ENCODE data around the gene EIF3F.
"Not testable (repeated sequence)": the region's sequence is repeated elsewhere in the genome, so short reads cannot be mapped to it uniquely, and the experiment has no call there.

EIF3F gene

GRCh38 chr11:7983832-7984590, 3.1 kb upstream of the EIF3F start:
- FAIRE-seq = no peak
- DNase-seq (ENCODE audit: low spot score) = no peak

- not testable (repeated sequence) for FAIRE-seq; DNase-seq (ENCODE audit: low spot score)
Measured at GRCh38 chr11:7987560-7987883, 385 bp downstream of the EIF3F start.

DNA sequence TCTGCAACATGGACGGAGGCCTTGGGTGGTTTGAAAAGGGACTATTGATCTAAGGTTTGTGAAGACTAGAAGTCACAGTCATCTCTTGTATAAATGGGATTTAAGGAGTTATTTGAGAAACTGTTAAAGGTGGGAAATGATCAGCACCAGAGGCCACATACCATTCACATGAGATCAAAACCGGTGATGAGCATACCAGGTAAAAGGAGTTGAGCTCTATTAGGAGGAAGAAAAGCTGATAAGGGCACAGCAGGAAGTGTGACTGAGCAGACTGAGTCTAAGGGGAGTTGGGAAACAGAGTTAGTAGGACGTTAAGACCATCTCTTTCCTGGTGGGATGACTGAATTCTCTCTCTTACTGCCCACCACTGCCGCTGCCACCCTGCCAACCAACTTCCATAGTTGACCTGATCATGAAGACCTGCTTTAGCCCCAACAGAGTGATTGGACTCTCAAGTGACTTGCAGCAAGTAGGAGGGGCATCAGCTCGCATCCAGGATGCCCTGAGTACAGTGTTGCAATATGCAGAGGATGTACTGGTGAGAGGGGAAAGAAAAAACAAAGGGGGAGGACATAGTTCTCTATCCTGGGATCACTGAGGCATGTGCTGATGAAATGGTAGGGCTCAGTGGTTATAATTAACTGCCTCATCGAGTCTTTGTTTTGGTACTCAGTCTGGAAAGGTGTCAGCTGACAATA, 7.6 kb downstream of the EIF3F start:
- DNase-seq (ENCODE audit: low spot score) = no peak
- no peak for FAIRE-seq

- DNase-seq (ENCODE audit: low spot score) (no peak), FAIRE-seq (no peak)
Measured at GRCh38 chr11:7999795-8000194, 12.7 kb downstream of the EIF3F start.

GRCh38 chr11:8000390-8000789, 13.3 kb downstream of the EIF3F start:
- DNase-seq (ENCODE audit: low spot score) (no peak), FAIRE-seq (no peak)

DNA sequence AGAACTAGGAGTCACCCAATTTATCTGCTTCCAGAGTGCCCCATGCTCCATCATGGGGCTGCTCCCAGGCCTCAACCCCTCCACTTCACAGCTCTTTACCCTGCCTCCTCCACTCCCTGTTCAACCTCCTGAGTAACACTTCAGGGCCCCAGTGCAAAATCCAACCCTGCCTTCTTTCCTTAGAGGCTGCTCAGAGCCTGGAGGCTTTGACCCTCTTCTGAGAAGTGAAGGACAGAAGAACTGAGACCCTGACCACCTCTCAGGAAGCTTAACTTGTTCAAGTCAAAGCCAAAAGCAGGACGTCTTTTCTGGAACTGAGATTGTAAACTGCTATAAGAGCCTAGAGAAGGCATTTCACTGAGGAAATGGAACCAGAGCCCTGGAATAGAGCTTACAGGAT, 15.5 kb downstream of the EIF3F start:
- FAIRE-seq (no peak), DNase-seq (ENCODE audit: low spot score) (no peak)

DNA sequence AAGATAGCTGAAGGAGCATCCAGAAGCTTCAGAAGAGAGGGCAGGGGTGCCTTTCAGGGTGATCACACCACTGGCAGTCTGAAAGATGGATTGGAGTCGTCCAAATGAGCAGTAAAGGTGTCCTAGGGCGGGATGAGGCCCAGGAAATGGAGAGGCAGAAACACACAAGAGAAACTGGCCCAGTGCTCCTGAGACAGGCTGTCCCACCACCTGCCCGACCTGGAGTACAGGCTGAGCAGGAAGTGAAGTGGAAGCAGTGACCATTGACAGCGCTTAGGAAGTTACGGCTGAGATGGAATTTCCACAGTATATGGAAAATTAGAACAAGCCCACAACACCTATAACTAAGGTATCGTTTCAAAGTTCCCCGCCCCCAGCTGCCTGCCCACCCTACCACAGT, 16.1 kb downstream of the EIF3F start:
- DNase-seq (ENCODE audit: low spot score) = no peak
- no peak for FAIRE-seq

DNA sequence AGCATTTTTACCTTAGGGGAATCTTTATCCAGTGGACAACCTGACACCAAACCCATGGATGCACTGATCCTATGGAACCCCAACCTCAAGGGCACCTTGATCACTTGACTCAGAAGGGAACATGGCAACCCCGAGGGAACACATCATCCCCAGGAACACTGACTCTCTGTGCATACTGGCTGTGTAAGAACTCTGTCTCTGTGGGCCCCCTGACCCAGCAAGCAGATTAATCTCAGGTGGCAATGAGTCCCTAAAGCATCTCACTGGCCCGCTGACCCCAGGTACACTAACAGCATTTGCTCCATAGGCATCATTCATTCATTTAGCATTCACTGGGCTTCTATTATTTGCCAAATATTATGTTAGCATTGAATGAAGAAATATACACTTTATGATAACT, 16.9 kb downstream of the EIF3F start:
- no peak for DNase-seq (ENCODE audit: low spot score)
- FAIRE-seq = no peak

DNA sequence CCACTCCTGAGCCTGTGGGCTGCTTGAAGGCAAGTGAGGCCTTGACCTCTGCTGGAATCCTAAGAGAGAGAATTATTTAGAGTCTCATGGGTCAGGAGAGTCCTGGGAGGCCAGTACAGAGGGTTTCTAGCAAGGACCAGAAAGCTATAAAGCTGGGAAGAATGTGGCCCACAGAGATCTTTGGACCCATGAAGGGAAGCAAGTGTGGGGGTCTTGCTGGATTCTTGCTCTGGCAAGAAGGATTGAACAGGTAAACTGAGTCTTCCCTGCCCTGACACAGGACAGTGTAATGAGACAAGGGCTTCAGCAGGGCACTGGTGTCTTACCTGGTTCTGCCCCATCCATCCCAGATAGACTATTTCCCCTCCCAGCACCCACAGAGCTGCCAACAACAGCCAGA, 18.4 kb downstream of the EIF3F start:
- FAIRE-seq = no peak
- no peak for DNase-seq (ENCODE audit: low spot score)

DNA sequence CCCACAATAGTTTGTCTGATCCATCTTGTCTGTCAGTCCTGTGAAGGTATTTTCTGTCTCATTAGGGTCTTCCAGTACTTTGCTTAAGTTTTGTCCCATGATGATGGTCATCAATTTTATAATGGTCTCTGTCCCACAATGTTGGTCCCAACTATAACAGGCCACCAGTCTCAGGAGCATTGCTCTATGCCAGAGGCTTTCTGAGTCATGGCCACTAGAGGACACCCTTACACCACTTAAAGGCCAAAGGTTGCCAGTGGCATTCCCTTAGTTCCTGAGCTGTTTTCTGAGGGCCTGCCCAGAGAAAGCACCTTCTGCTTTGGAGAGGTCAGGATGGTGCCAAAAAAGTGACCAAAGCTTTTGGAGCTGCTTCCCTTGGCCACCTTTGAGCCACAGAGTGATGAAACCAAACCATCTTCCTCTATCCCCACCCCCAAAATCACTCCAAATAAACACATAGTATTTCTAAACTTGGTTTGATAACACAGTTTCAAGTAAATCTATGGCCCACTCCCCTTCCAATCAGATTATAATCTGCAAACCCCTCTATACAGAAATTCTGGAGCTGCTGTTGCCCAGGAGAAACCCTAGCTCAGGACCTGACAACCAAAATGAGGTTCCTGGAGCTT, 19.3 kb downstream of the EIF3F start:
- FAIRE-seq (no peak), DNase-seq (ENCODE audit: low spot score) (peak; percentile 44)

DNA sequence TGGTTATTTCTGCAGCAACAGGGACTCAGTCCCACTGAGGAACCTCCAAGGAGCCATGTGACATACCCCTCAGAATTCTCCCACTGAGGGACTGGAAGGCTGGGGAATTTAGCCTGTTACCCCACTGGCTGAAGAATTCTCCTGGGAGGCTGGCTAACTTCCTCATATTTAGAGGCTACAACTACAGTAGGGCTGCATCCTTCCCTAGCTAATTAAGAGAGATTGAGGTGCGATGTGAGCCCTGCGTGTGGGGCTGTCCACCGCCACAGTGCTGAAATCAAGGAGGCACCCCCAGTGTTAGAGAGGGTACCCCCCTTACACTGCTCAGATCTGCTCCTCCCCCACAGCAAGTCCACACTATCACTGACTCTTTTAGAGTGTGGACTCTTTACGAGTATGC, 21.1 kb downstream of the EIF3F start:
- no peak for DNase-seq (ENCODE audit: low spot score)
- FAIRE-seq = no peak

DNA sequence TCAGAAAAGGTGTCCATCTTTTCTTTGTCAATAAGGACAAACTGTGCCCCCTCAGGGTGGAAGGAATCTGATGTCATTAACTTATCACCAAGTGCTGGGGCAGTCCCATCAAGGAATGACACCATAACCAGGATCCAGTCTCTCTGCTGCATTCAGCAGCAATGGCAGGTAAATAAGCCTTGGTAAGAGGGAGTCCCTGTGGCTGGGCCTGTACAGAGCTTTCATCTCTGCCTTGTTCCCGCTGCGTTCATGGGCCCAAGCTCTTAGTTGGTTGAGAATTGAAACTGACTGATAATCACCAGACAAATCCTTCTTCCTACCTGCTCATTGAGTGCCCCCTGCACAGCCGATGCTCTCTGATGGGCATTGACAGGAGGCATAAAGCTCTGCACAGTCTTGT, 22.7 kb downstream of the EIF3F start:
- DNase-seq (ENCODE audit: low spot score) (no peak), FAIRE-seq (no peak)

DNA sequence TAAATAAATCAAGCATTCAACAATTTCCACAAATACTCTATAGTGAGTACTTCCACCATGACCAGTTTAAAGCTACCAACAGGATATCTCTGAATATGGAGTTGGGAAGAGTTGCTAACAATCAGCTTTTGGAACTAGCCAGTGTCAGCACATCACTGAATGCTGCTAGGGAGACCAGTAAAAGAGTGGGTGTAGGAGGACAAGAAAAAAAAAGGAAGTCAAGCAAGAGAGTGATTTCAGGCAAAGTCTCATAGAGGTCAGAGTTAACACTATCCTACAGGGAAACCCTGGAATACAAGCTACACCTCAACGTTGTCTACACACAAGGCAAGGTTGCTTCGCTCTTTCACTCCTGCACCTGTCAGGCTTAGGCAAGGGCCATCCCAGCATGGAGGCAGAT, 24.2 kb downstream of the EIF3F start:
- no peak for DNase-seq (ENCODE audit: low spot score)
- FAIRE-seq = no peak

DNA sequence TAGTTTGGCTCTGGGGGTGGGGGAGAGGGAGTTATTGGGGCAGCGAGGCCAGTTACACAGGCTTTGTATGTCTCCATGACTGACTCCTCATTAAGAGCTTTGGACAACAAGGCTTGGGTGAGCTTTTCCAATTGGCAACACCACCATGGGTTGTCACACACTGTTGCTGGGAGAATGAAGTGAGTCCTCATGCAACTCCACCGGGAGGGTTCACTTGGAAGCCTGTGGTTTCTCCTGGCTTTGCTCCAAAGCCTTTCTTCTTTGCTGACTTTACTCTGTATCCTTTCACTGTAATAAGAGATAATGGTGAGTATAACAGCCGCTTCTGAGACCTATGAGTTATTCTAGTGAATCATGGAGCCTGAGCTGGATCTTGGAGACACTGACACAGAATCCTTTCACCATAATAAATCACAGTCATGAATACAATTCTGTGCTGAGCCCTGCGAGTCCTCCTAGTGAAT, 24.9 kb downstream of the EIF3F start:
- peak; percentile 77 for FAIRE-seq
- peak; percentile 91 for DNase-seq (ENCODE audit: low spot score)

DNA sequence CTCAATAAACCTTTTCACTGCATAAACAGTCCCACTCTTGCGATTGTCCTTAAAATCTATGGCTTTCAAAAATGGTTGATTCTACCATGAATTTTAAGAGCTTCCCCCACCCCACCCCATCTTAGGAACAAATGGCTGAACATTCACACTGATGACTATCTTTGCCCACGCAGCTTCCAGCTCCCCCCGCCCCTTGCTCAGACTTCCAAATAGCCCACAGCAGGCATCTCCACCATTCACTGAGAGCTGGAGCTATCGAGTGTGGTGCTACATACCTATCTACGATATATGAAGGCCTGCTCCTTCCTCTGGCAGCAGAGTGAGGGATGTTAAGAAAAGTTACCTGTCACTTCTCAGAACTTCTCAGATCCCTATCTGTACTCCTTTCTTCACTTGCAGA, 26.7 kb downstream of the EIF3F start:
- FAIRE-seq (no peak), DNase-seq (ENCODE audit: low spot score) (no peak)

DNA sequence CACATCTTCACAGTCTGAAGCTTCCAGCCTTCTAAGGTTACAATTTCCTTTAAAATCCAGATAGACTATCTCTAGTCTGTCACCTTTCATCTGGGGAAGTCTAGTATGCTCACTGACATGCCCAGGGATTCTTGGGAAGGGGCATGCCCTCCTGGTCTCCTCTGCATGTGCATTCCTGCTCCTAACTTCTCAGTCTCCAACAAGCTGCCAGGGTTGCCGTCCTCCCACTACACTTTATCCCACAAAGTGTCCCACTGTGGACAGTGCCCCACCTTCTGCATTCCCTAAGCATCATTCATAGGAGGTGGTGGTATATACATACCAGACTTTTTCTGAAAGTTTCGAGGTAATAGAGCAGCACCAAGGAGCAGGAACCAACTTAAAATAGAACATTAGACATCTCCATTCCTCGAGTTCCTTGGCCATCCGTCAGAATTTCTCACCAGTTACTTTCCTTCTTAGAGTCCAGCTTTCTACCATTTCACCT, 28.7 kb downstream of the EIF3F start:
- FAIRE-seq (no peak), DNase-seq (ENCODE audit: low spot score) (peak; percentile 49)

- DNase-seq (ENCODE audit: low spot score) (no peak), FAIRE-seq (no peak)
Measured at GRCh38 chr11:8016440-8016839, 29.3 kb downstream of the EIF3F start.

DNA sequence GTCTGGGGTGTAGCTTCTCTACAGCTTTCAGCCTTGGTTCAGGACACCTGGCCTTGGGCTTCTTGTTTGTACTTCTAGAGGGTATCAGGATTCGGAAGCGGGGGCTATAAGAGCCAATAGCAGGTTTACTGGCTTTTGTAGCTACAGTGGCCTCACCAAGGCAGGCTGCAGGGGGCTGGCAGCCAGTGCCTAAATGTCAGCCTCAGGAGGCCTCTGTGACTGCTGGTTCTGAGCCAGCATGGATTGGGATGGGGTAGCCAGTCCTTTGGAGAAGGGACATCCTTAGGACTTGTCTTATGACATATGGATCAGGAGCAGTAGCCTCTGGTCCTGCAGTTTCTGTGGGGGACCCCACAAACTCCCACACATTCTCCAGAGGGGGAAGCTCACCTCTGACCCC, 29.9 kb downstream of the EIF3F start:
- DNase-seq (ENCODE audit: low spot score) = no peak
- no peak for FAIRE-seq

GRCh38 chr11:8017894-8018483, 30.9 kb downstream of the EIF3F start:
- DNase-seq (ENCODE audit: low spot score) (no peak), FAIRE-seq (no peak)

GRCh38 chr11:8018484-8019313, 31.6 kb downstream of the EIF3F start:
- FAIRE-seq (no peak), DNase-seq (ENCODE audit: low spot score) (no peak)

Measured in RCC 7860 (cell line).